Renal pelvis (tissue), 4 donors: ENCODE measurements around the gene ZBTB7C. TPM values are rescaled to one million over a fixed set of nuclear protein-coding genes. Genes with fewer than 3 reads are reported as not detected.
A peak's percentile ranks its signal among the peaks of the same experiment; 100 is the strongest.

ENCODE experiments used
- DNase-seq: peaks from one replicate; pipeline ENCODE4 v3.0.0-alpha.2; 2013
- polyA plus RNA-seq, 3 donors: library from polyadenylated mRNA; unstranded; fragments of 120-200 nt; gene quantifications; one replicate each; pipeline ENCODE4 v1.2.1, GENCODE V29; 2013; ENCODE audit not compliant: insufficient read length in 3 of 3

Gene ZBTB7C
- polyA plus RNA-seq, 3 donors = 14.0 to 16.8 (median 16.7) TPM

- no peak for DNase-seq
Measured at GRCh38 chr18:48263192-48263853, 145.9 kb downstream of the ZBTB7C start.

- DNase-seq = no peak
Measured at GRCh38 chr18:48260237-48260636, 148.9 kb downstream of the ZBTB7C start.

- DNase-seq = no peak
Measured at GRCh38 chr18:48256848-48257247, 152.3 kb downstream of the ZBTB7C start.

- no peak for DNase-seq
Measured at GRCh38 chr18:48254077-48254602, 155.0 kb downstream of the ZBTB7C start.

GRCh38 chr18:48252525-48252924 is 156.7 kb downstream of the ZBTB7C start:
- no peak for DNase-seq

GRCh38 chr18:48250918-48251317 is 158.3 kb downstream of the ZBTB7C start:
- no peak for DNase-seq

- no peak for DNase-seq
Measured at GRCh38 chr18:48250362-48250907, 158.7 kb downstream of the ZBTB7C start.

- no peak for DNase-seq
Measured at GRCh38 chr18:48249854-48250253, 159.3 kb downstream of the ZBTB7C start.

GRCh38 chr18:48244530-48244929 is 164.7 kb downstream of the ZBTB7C start:
- no peak for DNase-seq

- no peak for DNase-seq
Measured at GRCh38 chr18:48238636-48239035, 170.5 kb downstream of the ZBTB7C start.

- no peak for DNase-seq
Measured at GRCh38 chr18:48238206-48238605, 171.0 kb downstream of the ZBTB7C start.

GRCh38 chr18:48236822-48237221 is 172.4 kb downstream of the ZBTB7C start:
- DNase-seq = no peak

GRCh38 chr18:48230467-48231113 is 178.6 kb downstream of the ZBTB7C start:
- peak; percentile 31 for DNase-seq

GRCh38 chr18:48229552-48229981 is 179.6 kb downstream of the ZBTB7C start:
- DNase-seq = peak; percentile 43

- DNase-seq = no peak
Measured at GRCh38 chr18:48228841-48229240, 180.3 kb downstream of the ZBTB7C start.

GRCh38 chr18:48228301-48228715 is 180.9 kb downstream of the ZBTB7C start:
- DNase-seq = no peak

GRCh38 chr18:48227206-48227605 is 182.0 kb downstream of the ZBTB7C start:
- DNase-seq = no peak

GRCh38 chr18:48226401-48226800 is 182.8 kb downstream of the ZBTB7C start:
- no peak for DNase-seq

GRCh38 chr18:48222118-48222517 is 187.1 kb downstream of the ZBTB7C start:
- DNase-seq = peak; percentile 80

GRCh38 chr18:48219810-48220499 is 189.2 kb downstream of the ZBTB7C start:
- DNase-seq = no peak

- DNase-seq = no peak
Measured at GRCh38 chr18:48219037-48219809, 190.0 kb downstream of the ZBTB7C start.
